Measurements from ENCODE around the gene SECTM1.

Gene SECTM1

GRCh38 chr17:82314012-82314726, 19.4 kb downstream of the SECTM1 start:
- DNase-seq: no peak

- DNase-seq: no peak
Observed at GRCh38 chr17:82313195-82314011, 20.2 kb downstream of the SECTM1 start.

- DNase-seq: no peak
Observed at GRCh38 chr17:82311971-82312370, 21.6 kb downstream of the SECTM1 start.

DNA sequence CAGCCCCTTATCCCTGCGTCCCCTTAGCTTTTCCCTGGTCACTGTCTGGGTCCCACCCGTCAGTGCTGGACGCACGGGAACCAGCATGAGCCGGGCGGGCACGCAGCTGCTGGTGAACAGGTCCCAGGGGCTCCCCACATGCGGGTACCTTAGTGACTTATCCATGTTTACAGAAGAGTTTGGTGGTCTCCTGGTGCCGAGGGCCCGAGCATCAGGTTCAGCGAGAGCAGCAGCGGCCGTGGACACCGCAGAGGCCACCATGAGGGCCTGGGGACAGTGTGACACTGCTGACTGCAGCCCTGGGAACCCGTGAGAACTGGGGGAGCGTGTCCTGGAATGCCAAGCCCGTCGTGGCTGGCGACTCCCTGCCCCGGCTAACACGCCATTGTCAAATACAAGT, 22.7 kb downstream of the SECTM1 start:
- no peak for DNase-seq

DNA sequence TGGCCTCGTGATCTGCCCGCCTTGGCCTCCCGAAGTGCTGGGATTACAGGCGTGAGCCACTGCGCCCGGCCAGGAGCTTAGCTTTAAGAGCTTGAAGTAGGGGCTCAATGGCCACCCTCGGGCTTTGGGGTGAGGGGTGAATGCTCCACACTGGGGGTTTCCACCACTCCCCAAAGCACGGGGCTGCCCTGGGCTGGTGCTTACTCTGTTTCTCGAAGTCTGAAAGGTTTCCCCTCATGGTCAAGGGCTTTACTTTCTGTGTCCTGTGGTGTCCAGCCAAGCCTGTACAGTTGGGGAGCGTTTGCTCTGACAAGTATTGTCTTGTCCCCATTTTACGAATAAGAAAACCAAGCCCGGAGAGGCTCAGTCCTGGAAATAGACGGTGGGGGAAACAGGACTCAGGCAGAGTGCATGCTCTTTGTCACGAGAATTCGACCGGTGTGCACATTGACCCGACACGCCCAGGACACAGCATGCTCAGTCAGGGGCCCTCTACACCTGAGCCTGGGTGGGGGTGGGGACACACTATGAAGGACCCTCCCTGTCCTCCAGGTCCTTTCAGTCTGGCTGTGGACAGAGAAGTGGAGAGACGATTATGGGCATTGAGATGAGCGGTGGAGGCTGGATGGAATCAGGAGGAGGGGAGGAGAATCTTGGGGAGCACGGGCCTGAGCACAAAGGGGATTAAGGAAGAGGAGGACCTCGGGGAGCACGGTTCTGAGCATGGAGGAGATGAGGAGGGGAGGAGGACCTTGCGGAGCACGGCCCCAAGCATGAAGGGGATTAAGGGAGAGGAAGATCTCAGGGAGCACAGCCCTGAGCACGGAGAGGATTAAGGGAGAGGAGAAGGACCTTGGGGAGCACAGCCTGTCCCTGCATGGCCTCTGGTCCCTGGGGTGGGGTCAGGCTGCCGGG, 23.7 kb downstream of the SECTM1 start:
- no peak for DNase-seq

GRCh38 chr17:82305727-82306300, 27.8 kb downstream of the SECTM1 start:
- no peak for DNase-seq

DNA sequence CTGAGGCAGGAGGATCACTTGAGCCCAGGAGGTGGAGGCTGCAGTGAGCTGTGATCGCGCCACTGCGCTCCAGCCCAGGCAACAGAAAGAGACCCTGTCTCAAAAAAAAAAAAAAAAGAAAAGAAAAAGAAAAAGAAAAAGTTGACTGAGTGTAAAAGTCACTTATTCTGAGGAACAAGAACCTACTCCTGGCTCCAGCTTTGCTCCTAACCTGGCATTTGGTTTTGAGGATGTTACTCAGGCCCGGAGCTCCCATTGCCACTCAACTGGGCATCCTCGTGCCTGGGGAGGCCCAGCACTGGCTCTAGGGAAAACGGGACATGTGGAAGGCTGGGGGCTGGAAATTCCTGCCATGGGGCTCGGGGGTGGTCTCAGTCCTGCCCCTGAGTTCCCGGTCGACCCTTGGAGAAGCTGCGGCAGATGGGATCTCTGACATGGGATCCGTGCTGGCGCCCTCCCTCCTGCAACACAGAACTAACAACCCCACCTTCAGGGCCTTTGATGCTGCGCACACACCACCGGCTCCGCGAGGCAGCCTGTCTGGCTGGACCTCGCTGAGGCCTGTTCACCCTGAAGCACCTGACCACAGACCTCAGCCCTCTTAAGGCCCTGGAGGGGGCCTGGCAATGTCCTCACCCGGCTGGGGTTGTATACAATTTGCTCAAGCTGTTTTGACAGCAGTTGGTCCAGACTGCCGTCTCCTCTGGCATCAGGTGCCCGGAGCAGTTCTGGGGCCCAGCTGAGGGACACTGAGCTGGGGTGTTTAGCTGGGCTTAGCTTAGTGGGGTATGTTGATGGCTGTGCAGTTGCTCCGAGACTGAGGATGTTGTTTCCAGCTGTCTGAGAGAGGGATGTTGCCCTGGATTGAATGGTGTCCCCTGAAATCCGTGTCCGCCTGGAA, 28.5 kb downstream of the SECTM1 start:
- DNase-seq: no peak

GRCh38 chr17:82303944-82304808, 29.4 kb downstream of the SECTM1 start:
- no peak for DNase-seq

DNA sequence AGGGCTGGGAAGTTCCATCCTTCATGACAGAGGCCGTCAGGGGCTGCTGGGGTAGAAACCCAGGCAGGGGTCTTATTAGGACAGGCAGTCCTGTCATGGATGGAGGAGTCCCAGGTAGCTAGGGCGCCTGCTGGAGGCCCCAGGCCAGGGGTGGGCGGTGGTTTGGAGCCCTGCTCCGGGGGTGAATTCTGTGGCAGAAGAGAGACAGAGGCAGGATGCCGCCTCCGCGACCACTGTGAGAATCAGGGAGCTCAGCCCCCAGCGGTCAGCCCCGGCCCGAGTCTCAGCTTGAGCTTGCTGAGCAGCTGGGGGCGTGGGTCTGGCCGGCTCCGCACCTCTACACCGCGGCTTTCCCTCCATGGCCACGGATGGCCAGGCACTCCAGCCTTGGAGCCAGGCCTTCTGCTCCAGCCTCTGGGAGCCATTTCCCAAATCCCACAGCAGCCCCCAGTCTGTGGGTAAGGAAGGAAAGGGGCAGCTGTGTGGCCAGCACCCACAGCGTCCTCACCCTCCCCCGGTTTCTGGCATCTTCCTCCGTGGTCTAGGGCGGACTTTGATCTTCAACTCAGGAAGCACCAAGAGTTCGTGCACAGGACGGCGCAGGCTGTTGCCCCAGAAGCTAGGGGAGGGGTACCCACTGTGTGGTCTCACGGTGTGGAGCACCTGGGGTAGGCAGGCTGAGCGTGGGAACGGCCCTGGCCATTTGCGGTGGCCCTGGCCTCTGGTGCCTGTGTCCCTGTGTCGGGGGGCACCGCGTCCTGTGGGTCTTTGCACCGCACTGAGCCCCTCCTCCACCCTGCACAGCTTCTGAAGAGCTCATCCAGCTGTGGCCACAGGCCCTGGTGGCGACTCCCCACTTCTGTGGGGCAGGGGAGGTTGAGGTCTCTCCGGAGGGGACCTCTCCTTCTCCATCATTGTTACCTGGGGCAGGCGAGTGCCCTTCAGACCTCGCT, 30.3 kb downstream of the SECTM1 start:
- DNase-seq: no peak

DNA sequence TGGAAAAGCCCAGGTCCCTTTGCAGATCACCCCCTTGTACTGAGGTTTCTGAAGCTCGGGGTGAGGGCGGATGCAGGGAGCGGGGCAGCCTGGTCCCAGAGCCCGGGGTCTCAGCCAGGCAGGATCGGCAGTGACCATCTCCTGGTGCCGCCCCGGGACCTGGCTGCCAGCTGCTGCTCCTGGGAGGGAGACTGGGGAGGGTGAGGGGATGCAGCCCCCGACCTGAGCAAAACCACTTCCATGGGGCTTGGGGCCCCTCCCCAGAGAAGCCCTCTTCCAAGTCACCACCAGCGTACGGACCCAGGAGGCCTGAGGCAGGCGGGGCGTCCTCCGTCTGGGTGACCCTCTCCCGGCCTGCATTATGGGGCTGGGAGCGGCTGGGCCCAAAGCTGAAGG, 31.0 kb downstream of the SECTM1 start:
- no peak for DNase-seq

DNA sequence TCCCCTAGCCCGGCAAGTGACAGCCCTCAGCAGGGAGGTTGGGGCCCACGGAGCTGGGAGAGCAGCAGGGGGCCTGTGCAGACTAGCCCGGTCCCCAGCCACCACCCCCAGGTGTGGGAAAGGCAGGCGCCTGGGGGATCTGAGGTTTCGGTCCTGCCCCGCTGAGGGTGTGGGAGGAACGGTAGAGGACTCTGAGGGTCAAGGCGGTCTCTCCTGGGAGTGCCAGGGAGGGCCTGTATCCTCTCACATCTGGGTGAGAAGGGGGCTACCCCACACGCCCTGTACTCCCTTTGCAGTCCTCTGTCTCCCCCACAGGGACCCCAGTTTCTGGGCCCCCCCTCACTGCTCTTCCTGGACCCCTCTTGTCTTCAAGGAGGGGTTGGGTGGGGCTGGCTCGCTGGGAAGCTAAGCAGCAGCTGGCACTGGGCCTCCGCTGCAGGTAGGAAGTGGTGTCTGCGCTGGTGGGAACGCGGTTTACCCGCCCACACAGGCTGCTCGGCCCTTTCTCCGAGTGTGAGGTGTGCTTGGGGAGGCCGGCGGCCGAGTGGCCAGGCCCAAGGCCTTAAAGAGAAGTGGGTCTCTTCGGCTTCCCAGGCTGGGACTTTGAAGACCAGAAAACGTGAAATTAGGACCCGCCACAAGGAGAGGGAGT, 31.5 kb downstream of the SECTM1 start:
- DNase-seq: no peak

GRCh38 chr17:82301300-82301915, 32.2 kb downstream of the SECTM1 start:
- DNase-seq: no peak

GRCh38 chr17:82300707-82301270, 32.8 kb downstream of the SECTM1 start:
- DNase-seq: peak; percentile 37

DNA sequence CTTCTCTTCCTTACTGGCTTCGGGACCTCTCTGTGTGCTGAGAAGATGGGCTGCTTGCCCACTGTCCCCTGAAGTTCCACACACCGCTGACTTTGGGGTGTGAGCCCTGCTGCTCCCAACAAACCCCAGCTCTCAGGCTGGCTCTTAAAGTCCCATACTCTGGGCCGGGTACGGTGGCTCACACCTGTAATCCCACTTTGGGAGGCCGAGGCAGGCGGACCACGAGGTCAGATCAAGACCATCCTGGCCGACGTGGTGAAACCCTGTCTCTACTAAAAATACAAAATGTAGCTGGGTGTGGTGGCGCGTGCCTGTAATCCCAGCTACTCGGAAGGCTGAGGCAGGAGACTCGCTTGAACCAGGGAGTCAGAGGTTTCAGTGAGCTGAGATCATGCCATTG, 33.3 kb downstream of the SECTM1 start:
- DNase-seq: no peak

- DNase-seq: no peak
Observed at GRCh38 chr17:82299452-82299851, 34.1 kb downstream of the SECTM1 start.

DNA sequence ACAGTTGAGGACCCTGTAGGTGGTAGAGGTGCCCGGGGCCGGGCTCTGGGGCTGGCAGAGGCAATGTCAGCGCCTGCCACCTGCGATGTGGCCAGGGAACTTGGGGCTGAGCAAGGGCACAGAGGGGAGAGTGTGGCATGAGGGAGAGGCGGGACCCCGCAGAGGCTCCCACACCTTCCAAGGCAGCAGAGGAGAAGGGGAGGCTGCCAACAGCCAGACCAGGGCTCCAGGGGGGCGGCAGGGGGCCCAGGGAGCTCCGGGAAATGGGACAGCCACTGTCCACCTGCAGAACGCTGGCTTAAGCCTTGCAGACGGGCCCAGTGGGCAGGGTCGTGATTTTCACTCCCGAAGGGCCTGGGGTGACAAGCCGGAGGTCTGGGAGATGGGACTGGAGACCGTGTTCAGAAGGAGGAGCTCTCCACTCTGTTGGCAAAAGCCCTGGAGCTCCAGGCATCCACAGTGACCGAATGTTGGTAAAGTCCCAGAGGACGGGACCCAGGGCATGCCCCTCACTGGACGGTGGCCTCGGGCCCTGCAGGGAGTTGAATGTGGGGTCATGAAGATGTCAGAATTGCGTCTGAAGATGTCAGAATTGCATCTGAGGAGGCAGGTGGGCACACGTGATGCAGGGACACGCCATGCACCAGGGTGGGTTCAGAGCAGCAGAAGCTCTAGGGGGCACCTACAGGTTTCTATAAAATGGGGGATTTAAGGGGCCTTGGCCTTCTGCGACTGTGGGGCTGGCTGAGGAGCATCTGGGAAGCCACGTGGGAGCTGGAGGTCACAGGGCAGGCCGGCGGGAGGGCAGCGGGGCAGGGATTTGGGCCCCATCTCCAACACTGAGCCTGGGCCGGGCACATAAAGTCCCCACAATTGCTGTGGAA, 34.8 kb downstream of the SECTM1 start:
- no peak for DNase-seq
